OCI-LY7 (cell line): Measurements from ENCODE around the gene FAM234B. TPM values are rescaled to one million over a fixed set of nuclear protein-coding genes. Genes with fewer than 3 reads are reported as not detected.

Source experiments
- BruUV-seq: library from RNA; stranded (reverse); fragments of 400-500 nt; replicated peaks from 2 replicates; lab custom pipeline; 2021; lab: Mats Ljungman, UMichigan
- CTCF ChIA-PET: fragments of 300-600 bp; sonication (Branson Sonifier 250); formaldehyde crosslinking; loops from one replicate; lab custom pipeline; 2022; ENCODE audit warnings: antibody characterized with exemption; ENCODE audit not compliant: unreplicated experiment; lab: Charles Lee
- POLR2A ChIA-PET: fragments of 300-600 bp; sonication (Branson Sonifier 250); formaldehyde crosslinking; loops from one replicate; lab custom pipeline; 2022; ENCODE audit warnings: antibody characterized with exemption; lab: Charles Lee
- DNase-seq: peaks from one replicate; pipeline ENCODE4 v3.0.0-alpha.2; 2015; ENCODE audit warnings: low spot score
- H2AFZ ChIP-seq: fragments of 200-600 bp; sonication (generic), shearing (Covaris generic); 2 replicates; pipeline ENCODE4 v1.6.1; 2014; ENCODE audit warnings: mild to moderate bottlenecking, antibody characterized with exemption, low read length, moderate library complexity
- H3K27ac ChIP-seq: fragments of 200-600 bp; sonication (generic); 2 replicates; pipeline ENCODE4 v1.5.1; 2014; ENCODE audit warnings: mixed run types, low read depth, mild to moderate bottlenecking, moderate library complexity, low read length, inconsistent platforms; ENCODE audit not compliant: poor library complexity, severe bottlenecking
- H3K36me3 ChIP-seq: fragments of 200-600 bp; sonication (generic); 2 replicates; pipeline ENCODE4 v1.6.1; 2014; ENCODE audit warnings: mild to moderate bottlenecking, antibody characterized with exemption, low read length, moderate library complexity, mixed read lengths; ENCODE audit not compliant: insufficient read depth
- H3K4me1 ChIP-seq: fragments of 200-600 bp; sonication (generic); 2 replicates; pipeline ENCODE4 v1.5.1; 2014; ENCODE audit warnings: mild to moderate bottlenecking, low read length; ENCODE audit not compliant: insufficient read depth, poor library complexity, severe bottlenecking
- H3K4me2 ChIP-seq: fragments of 200-600 bp; sonication (generic); 2 replicates; pipeline ENCODE4 v1.6.1; 2014; ENCODE audit warnings: mild to moderate bottlenecking, low read length
- H3K4me3 ChIP-seq: fragments of 200-600 bp; sonication (generic); 2 replicates; pipeline ENCODE4 v1.5.1; 2014; ENCODE audit warnings: mild to moderate bottlenecking, low read depth, low read length; ENCODE audit not compliant: poor library complexity, severe bottlenecking
- H3K79me2 ChIP-seq: fragments of 200-600 bp; sonication (generic); 2 replicates; pipeline ENCODE4 v1.6.1; 2016; ENCODE audit warnings: low read depth, mild to moderate bottlenecking, low read length, moderate library complexity, mixed read lengths; ENCODE audit not compliant: insufficient read depth
- H3K9me2 ChIP-seq: fragments of 200-600 bp; sonication (generic); 2 replicates; pipeline ENCODE4 v1.6.1; 2016; ENCODE audit warnings: mild to moderate bottlenecking, low read length, mixed read lengths; ENCODE audit not compliant: insufficient read depth
- H3K9me3 ChIP-seq: fragments of 200-600 bp; sonication (generic); 2 replicates; pipeline ENCODE4 v1.6.1; 2014; ENCODE audit warnings: mild to moderate bottlenecking, mixed run types, low read length, mixed read lengths
- H4K20me1 ChIP-seq: fragments of 200-600 bp; sonication (generic); 2 replicates; pipeline ENCODE4 v1.6.1; 2014; ENCODE audit warnings: mild to moderate bottlenecking, antibody characterized with exemption, low read length, moderate library complexity, mixed read lengths; ENCODE audit not compliant: insufficient read depth
- EZH2phosphoT487 ChIP-seq: fragments of 200-600 bp; sonication (generic); IDR thresholded peaks from 2 replicates; pipeline ENCODE4 v1.6.1; 2018; ENCODE audit warnings: low read depth, borderline replicate concordance, mild to moderate bottlenecking, mixed run types, antibody characterized with exemption, low read length, moderate library complexity, mixed read lengths
- intact Hi-C: fragments of 100-400 bp; cut with micrococcal nuclease; formaldehyde crosslinking; loops from one replicate; pipeline ENCODE4 v1.10.0; 2022; ENCODE audit not compliant: unreplicated experiment
- total RNA-seq, 2 experiments: library from RNA; depleted of rRNA in 1 of 2; stranded (reverse); fragments of >200 nt in 1 of 2; shearing (Covaris generic) in 1 of 2; gene quantifications; 2 replicates each; pipeline ENCODE4 v1.2.3, GENCODE V29; 2014 to 2022
- TF ChIP-seq, protein P1 (sequence below): fragments of 200-600 bp; sonication (generic); conservative IDR thresholded peaks from 2 replicates; pipeline ENCODE4 v1.5.1; 2014; ENCODE audit warnings: mild to moderate bottlenecking, antibody characterized with exemption, low read length, moderate library complexity, mixed read lengths

The FAM234B gene
- total RNA-seq, 2 experiments from 2014 or later, result 4.7 to 7.0 TPM

- Histone ChIP-seq H3K79me2 (no peaks in the 10 kb centered on the region), H3K9me2 (no peaks in the 10 kb centered on the region), H3K4me2 (no peak overlapping the region), H2AFZ (peak overlapping the region; percentile 100; the same call in 1 of the 2 replicates), H3K9me3 (no peaks in the 10 kb centered on the region), H4K20me1 (no peaks in the 10 kb centered on the region), H3K4me3 (no peak overlapping the region), H3K4me1 (peaks cover 36% of the 10 kb centered on the region), H3K27ac (no peak overlapping the region), H3K36me3 (no peaks in the 10 kb centered on the region)
- no peak for TF ChIP-seq EZH2phosphoT487
- TF ChIP-seq, protein P1, sequence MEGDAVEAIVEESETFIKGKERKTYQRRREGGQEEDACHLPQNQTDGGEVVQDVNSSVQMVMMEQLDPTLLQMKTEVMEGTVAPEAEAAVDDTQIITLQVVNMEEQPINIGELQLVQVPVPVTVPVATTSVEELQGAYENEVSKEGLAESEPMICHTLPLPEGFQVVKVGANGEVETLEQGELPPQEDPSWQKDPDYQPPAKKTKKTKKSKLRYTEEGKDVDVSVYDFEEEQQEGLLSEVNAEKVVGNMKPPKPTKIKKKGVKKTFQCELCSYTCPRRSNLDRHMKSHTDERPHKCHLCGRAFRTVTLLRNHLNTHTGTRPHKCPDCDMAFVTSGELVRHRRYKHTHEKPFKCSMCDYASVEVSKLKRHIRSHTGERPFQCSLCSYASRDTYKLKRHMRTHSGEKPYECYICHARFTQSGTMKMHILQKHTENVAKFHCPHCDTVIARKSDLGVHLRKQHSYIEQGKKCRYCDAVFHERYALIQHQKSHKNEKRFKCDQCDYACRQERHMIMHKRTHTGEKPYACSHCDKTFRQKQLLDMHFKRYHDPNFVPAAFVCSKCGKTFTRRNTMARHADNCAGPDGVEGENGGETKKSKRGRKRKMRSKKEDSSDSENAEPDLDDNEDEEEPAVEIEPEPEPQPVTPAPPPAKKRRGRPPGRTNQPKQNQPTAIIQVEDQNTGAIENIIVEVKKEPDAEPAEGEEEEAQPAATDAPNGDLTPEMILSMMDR, result no peak
- no peak for DNase-seq
- no TSS peak for BruUV-seq
- intact Hi-C loops, result no loop called here
- POLR2A ChIA-PET, result interaction anchor here (0.9 to 2.2 kb wide), 4 partner anchors 12 to 323 kb away, joined by 3 to 6 read pairs (median 3); no protein-coding TSS in a partner anchor
- CTCF ChIA-PET, result no interaction called here
Observed at GRCh38 chr12:13102461-13103195, 58.4 kb downstream of the FAM234B start.

DNA sequence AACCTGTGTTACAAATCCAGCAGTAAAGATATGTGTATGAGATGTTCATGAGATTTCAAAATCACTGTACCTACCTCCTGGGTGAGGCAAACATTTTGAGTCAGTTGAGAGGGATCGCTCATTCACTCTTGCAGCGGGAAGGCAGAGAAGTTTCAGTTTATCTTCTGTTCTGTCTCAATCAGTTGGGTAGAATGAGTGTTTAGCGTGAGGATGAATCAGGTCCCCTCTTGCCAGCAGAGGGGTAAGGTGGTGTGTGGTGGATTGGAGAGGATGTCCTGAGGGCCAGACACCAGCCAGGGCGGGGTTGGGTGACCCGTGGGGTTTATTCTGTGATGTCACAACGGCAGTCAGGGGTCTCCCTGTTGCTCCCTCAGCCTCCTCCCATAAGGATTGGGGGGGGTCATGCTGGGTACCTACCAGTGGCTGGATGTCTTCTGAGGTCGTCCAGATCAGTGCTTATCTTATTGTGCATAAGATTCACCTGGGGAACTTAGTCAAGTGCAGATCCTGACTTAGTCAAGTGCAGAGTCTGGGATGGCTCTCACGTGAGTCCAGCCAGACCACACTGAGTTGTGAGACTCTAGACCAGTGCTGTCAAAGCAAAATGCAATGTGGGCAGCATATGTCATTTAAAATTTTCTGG, 59.3 kb downstream of the FAM234B start, which contains the start of gene GSG1:
TSS of gene GSG1 (minus strand) at position 277 of the 643 bp plus-strand sequence. CDS start at position 122, 155 bp downstream.
- no peak within 1 kb of the TSS for H3K4me2 ChIP-seq
- intact Hi-C loops, result no loop called here
- H3K4me1 ChIP-seq, result peaks cover 35% of the 10 kb centered on the region
- H3K9me3 ChIP-seq, result no peaks in the 10 kb centered on the region
- no peak within 1 kb of the TSS for H3K27ac ChIP-seq
- DNase-seq, result peak; percentile 24
- H3K79me2 ChIP-seq, result no peaks in the 10 kb centered on the region
- peak within 1 kb of the TSS; percentile 100; the same call in 1 of the 2 replicates for H2AFZ ChIP-seq
- CTCF ChIA-PET, result no interaction called here
- H3K36me3 ChIP-seq, result no peaks in the 10 kb centered on the region
- no peaks in the 10 kb centered on the region for H3K9me2 ChIP-seq
- POLR2A ChIA-PET, result interaction anchor here (1.0 to 2.2 kb wide), 3 partner anchors 12 to 324 kb away, joined by 3 to 6 read pairs (median 3); no protein-coding TSS in a partner anchor
- no peak within 1 kb of the TSS for H3K4me3 ChIP-seq
- H4K20me1 ChIP-seq, result no peaks in the 10 kb centered on the region
- BruUV-seq, result no TSS peak
- TF ChIP-seq EZH2phosphoT487, result no peak
- TF ChIP-seq, protein P1, result no peak
